ENCODE results near the gene MED12L.

DNA sequence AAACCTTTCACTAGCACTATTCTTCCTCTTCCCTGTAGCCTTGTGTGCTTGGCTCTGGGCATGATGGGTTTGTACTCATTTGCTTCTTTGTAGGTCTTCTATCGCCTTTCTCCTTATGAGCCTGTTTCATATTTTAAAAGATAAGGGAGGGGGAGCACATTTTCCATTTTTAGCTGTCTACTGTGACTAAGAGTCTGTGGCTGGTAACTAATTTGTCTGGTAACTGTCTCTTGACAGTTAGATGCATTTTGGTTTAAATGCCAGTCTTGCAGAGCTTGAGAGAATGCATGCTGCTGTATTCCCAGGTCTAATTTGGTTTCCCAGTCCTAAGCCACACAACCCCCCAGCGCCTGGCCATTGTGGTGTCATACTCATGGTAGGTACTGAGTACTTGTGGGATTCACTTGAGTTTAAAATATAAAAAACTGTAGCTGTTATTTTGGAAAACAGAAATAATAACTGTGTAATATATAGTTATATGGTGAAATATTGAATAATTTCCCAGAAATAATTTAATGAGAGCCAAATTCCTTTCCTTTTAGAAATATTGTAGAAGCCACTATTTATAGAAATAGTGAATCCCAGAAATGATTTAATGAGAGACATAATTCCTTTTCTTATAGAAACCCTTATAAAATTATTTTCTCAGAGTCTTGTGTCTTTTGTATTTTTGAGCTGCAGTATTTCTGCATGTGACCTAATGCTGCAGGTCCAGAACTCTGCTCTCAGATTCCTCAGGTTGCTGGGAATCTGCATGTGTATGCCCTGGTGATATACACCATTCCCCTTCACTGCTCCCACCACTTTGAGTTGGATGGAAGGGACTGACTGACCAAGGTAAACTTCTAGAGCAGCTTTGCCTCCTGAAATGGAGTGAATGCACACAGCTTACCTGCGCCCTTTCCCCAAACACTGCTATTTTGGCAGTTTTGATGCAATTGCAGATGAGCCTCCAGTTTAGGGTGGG lies 131.5 kb downstream of the MED12L start:
- TF ChIP-seq, protein P1, sequence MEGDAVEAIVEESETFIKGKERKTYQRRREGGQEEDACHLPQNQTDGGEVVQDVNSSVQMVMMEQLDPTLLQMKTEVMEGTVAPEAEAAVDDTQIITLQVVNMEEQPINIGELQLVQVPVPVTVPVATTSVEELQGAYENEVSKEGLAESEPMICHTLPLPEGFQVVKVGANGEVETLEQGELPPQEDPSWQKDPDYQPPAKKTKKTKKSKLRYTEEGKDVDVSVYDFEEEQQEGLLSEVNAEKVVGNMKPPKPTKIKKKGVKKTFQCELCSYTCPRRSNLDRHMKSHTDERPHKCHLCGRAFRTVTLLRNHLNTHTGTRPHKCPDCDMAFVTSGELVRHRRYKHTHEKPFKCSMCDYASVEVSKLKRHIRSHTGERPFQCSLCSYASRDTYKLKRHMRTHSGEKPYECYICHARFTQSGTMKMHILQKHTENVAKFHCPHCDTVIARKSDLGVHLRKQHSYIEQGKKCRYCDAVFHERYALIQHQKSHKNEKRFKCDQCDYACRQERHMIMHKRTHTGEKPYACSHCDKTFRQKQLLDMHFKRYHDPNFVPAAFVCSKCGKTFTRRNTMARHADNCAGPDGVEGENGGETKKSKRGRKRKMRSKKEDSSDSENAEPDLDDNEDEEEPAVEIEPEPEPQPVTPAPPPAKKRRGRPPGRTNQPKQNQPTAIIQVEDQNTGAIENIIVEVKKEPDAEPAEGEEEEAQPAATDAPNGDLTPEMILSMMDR (IDR thresholded peaks at IDR 0.05; ENCODE audit: low read length): no peak
- TF ChIP-seq EZH2 (optimal IDR thresholded peaks at IDR 0.05; ENCODE audit: low read depth, low read length): no peak
- no peak for TF ChIP-seq EZH2phosphoT487 (IDR thresholded peaks at IDR 0.05; ENCODE audit: low read length)
